ENCODE measurements around the gene ZBTB2.
"Not testable (repeated sequence)": the region's sequence is repeated elsewhere in the genome, so short reads cannot be mapped to it uniquely, and the experiment has no call there.

Gene ZBTB2

GRCh38 chr6:151359486-151359885, 31.9 kb downstream of the ZBTB2 start:
- no peak for DNase-seq

DNA sequence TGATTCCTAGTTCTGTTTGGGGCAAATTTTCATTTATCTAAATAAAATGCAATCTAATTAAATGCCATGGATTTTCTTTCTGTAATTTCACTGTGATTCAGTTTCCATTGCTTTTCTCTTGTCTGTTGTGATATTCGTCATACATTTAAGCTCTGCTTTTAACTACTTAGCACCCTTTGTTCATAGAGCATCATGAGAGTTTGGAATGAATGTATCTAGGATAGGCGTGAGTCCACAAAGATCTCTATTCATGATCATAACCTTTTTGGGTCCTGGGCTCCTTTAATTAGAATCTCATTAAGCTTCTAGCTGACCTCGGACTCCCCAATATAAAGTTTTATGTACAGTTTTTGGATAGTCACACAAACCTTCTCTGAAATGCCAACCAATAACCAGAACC, 32.9 kb downstream of the ZBTB2 start:
- no peak for DNase-seq

- DNase-seq: no peak
Observed at GRCh38 chr6:151357758-151358436, 33.5 kb downstream of the ZBTB2 start.

DNA sequence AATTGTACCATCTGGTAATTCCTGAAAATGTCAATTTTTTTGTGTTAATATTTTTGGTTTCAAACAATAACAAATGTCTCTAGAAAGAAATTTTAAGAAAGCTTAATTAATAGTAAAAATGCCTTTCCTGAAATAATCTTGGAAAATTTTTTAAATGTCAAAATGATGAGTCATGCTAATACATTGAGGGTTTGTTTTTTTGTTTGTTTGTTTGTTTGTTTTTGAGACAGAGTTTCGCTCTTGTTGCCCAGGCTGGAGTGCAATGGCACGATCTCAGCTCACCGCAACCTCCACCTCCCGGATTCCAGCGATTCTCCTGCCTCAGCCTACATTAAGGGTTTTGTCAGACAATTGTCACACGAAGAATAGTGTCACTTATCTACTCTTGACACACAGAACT, 34.4 kb downstream of the ZBTB2 start:
- not testable (repeated sequence) for DNase-seq

- DNase-seq: no peak
Observed at GRCh38 chr6:151353795-151354194, 37.6 kb downstream of the ZBTB2 start.

DNA sequence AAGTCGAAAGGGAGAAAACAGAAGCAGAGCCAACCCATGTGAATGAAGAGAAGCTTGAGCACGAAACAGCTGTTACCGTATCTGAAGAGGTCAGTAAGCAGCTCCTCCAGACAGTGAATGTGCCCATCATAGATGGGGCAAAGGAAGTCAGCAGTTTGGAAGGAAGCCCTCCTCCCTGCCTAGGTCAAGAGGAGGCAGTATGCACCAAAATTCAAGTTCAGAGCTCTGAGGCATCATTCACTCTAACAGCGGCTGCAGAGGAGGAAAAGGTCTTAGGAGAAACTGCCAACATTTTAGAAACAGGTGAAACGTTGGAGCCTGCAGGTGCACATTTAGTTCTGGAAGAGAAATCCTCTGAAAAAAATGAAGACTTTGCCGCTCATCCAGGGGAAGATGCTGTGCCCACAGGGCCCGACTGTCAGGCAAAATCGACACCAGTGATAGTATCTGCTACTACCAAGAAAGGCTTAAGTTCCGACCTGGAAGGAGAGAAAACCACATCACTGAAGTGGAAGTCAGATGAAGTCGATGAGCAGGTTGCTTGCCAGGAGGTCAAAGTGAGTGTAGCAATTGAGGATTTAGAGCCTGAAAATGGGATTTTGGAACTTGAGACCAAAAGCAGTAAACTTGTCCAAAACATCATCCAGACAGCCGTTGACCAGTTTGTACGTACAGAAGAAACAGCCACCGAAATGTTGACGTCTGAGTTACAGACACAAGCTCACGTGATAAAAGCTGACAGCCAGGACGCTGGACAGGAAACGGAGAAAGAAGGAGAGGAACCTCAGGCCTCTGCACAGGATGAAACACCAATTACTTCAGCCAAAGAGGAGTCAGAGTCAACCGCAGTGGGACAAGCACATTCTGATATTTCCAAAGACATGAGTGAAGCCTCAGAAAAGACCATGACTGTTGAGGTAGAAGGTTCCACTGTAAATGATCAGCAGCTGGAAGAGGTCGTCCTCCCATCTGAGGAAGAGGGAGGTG, 38.7 kb downstream of the ZBTB2 start:
- DNase-seq: no peak

DNA sequence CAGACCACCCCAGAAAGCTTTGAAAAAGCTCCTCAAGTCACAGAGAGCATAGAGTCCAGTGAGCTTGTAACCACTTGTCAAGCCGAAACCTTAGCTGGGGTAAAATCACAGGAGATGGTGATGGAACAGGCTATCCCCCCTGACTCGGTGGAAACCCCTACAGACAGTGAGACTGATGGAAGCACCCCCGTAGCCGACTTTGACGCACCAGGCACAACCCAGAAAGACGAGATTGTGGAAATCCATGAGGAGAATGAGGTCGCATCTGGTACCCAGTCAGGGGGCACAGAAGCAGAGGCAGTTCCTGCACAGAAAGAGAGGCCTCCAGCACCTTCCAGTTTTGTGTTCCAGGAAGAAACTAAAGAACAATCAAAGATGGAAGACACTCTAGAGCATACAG, 39.6 kb downstream of the ZBTB2 start:
- DNase-seq: no peak

DNA sequence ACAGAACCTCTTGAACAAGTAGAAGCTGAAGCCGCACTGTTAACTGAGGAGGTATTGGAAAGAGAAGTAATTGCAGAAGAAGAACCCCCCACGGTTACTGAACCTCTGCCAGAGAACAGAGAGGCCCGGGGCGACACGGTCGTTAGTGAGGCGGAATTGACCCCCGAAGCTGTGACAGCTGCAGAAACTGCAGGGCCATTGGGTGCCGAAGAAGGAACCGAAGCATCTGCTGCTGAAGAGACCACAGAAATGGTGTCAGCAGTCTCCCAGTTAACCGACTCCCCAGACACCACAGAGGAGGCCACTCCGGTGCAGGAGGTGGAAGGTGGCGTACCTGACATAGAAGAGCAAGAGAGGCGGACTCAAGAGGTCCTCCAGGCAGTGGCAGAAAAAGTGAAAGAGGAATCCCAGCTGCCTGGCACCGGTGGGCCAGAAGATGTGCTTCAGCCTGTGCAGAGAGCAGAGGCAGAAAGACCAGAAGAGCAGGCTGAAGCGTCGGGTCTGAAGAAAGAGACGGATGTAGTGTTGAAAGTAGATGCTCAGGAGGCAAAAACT, 40.1 kb downstream of the ZBTB2 start:
- no peak for DNase-seq

DNA sequence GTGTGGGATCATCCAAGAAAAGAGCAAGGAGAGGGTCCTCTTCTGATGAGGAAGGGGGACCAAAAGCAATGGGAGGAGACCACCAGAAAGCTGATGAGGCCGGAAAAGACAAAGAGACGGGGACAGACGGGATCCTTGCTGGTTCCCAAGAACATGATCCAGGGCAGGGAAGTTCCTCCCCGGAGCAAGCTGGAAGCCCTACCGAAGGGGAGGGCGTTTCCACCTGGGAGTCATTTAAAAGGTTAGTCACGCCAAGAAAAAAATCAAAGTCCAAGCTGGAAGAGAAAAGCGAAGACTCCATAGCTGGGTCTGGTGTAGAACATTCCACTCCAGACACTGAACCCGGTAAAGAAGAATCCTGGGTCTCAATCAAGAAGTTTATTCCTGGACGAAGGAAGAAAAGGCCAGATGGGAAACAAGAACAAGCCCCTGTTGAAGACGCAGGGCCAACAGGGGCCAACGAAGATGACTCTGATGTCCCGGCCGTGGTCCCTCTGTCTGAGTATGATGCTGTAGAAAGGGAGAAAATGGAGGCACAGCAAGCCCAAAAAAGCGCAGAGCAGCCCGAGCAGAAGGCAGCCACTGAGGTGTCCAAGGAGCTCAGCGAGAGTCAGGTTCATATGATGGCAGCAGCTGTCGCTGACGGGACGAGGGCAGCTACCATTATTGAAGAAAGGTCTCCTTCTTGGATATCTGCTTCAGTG, 40.8 kb downstream of the ZBTB2 start:
- no peak for DNase-seq

DNA sequence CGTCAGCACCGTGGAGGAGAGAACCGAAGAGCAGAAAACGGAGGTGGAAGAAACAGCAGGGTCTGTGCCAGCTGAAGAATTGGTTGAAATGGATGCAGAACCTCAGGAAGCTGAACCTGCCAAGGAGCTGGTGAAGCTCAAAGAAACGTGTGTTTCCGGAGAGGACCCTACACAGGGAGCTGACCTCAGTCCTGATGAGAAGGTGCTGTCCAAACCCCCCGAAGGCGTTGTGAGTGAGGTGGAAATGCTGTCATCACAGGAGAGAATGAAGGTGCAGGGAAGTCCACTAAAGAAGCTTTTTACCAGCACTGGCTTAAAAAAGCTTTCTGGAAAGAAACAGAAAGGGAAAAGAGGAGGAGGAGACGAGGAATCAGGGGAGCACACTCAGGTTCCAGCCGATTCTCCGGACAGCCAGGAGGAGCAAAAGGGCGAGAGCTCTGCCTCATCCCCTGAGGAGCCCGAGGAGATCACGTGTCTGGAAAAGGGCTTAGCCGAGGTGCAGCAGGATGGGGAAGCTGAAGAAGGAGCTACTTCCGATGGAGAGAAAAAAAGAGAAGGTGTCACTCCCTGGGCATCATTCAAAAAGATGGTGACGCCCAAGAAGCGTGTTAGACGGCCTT, 41.6 kb downstream of the ZBTB2 start:
- peak; percentile 92 for DNase-seq

DNA sequence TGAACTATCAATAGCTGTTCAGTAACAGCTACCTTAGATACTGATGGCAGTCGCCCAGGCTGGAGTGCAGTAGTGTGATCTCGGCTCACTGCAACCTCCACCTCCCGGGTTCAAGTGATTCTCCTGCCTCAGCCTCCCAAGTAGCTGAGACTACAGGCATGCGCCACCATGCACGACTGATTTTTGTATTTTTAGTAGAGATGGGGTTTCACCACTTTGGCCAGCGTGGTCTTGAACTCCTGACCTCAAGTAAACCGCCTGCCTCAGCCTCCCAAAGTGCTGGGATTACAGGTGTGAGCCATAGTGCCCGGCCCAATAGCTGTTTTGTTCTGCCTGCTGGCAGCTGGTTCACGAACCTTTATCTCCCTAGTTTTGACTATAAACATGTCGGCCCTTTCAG, 48.6 kb downstream of the ZBTB2 start:
- DNase-seq: not testable (repeated sequence)

DNA sequence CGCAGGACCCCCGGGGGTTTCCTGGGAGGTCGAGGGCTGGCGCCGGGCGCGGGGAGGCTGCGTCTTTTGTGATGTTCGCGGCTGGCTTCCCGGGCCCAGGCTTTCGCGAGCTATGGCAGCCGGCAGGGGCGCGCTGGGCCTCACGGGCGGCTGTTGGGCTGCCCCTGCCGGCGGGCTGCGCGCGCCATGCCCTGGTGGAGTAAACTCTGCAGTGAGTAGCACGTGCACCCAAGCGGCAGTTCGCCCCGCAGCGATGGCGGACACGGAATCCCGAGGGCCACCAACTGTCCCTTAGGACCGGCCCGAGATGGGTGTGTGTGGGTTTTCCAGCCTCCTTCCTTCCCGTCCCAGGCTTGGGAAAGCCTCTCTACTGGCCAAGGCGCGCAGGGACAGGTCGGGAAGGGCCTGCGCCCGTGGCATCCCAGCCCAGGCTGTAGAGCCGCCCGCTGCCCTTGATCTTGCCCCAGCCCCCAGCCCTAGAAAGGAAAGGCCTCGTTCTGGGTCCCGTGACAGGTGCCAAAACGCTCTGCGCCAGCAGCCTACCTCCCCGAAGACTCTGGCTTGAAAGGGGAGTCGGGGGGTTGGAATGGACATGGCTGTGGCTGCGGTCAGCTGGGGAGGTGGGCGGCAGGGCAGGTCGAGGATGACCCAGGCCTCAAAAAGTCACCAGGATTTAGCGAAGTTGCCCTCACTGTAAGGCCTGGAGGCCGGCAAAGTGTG, 49.7 kb downstream of the ZBTB2 start:
- DNase-seq: no peak

DNA sequence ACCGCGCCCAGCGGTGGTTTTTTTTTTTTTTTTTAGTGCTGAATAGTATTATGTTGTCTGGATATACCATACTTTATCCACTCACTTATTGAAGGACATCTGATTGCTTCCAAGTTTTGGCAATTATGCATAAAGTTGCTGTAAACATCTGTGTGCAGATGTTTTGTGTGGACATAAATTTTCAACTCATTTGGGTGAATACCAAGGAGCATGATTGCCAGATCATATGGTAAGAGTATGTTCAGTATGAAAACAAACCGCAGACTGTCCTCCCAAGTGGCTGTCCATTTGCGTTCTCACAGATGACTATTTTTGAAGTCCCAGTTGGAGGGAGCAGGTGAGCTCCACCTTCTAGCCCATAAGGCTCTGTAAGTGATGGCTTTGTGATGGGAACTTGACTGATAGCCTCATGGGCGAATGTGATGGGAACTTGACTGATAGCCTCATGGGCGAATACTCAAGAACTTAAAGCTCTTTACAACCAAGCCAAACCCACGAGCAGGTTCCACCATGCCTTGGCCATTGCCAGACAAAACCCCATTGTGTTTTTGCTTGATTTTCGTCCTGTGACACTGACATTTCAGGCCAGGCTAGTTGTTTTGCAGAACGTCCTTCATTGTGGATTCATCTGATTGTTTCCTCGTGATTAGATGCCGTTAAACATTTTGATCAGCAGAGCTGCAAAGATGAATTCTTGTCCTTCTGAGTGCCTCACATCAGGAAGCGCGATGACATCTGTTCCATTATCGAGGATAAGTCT, 51.0 kb downstream of the ZBTB2 start:
- DNase-seq: no peak

- DNase-seq: no peak
Observed at GRCh38 chr6:151339369-151339768, 52.0 kb downstream of the ZBTB2 start.

GRCh38 chr6:151338651-151339200, 52.6 kb downstream of the ZBTB2 start:
- DNase-seq: no peak

DNA sequence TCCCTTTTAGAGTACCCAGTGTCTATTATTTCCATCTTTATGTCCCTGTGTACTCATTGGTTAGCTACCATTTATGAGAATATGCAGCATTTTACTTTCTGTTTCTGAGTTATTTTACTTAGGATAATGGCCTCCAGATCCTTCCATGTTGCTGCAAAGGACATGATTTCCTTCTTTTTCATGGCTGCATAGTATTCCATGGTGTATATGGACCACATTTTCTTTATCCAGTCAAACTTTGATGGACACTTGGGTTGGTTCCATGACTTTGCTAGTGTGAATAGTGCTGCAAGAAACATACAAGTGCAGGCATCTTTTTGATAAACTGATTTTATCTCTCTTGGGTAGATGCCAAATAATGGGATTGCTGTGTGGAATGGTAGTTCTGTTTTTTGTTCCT, 55.4 kb downstream of the ZBTB2 start:
- DNase-seq: no peak

DNA sequence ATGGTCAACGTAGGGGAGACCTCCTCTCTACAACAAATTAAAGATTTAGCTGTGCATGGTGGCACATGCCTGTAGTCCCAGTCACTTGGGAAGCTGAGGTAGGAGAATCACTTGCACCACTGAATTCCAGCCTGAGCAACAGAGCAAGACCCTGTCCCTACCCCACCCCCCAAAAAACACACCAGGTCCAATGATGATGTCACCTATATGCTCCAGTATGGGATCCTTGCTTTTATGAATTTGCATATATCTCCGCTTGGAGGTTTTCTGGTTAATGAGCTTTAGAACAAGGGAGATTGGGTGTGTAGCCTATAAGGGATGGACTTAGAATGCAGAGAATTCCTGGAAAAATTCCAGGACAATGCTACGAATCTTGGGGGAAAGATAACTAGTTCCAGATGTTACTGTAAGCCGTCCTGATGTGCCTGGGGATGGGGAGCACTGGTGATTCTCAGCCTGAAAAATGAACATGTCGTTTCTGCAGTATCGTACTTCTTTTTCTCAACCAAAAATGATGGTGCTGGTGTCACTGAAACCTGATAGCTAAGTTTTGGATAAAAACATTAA, 61.1 kb downstream of the ZBTB2 start:
- no peak for DNase-seq

DNA sequence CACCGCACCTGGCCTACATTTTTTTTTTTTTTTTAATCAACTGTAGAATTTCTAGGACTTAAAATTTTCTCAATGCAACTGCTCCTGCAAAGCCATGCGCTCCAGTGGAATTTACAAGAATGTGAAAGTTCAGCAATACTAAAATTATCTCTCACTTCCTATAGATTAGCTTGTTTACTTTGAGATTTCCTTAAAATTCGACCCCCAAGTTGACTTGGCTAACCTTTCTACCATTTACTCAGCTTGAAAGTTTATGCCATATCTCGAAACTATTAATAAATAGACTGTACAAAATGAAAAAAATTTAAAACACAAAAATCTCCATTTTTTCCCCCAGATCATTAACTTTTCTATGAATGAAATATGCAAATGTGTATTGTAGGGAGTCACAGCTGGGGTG, 64.3 kb downstream of the ZBTB2 start:
- no peak for DNase-seq

DNA sequence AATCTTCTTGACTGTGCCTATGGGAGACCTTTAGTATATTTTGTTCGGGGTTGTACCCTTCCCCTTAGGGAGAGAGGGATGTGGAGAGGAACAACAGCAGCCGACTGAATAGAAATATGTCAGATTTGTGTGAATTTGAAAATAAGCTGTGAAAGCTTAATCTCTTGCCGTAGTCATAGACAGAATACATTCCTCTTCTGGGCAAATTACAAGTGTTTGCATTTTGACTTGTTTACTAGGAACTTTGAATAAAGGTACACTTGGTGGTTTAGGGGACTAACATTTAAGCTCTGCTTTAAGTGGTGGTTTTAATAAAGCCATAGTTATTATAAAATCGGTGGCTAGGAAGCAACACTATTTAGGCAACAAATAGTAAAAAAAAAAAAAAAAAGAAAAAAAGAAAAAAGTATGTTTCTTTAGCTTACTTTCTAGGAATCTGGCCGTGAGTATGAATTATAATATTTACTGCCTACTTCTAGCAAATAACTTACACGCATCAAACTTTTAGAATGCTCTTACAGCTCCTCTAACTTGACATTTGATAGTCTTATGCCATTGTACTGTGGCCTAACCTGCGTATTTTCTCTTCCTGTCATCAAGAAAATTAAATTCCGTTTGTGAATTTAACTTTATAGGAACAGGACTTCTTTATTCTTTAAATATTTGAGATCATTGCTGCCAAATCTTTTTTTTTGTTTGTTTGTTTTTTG, 65.1 kb downstream of the ZBTB2 start:
- DNase-seq: no peak
